Fibroblast of upper back skin (primary cell): ENCODE measurements around the gene HEXIM2.
A peak's percentile ranks its signal among the peaks of the same experiment; 100 is the strongest.

Experiments
- DNase-seq: peaks from one replicate; pipeline ENCODE4 v3.0.0-alpha.2; 2013

HEXIM2 gene

GRCh38 chr17:45128331-45128730 lies 33.3 kb upstream of the HEXIM2 start:
- no peak for DNase-seq

- DNase-seq = no peak
Observed at GRCh38 chr17:45128989-45129388, 32.7 kb upstream of the HEXIM2 start.

GRCh38 chr17:45129426-45129939 lies 32.2 kb upstream of the HEXIM2 start:
- peak; percentile 42 for DNase-seq

GRCh38 chr17:45129940-45130680 lies 31.6 kb upstream of the HEXIM2 start:
- no peak for DNase-seq

- DNase-seq = no peak
Observed at GRCh38 chr17:45130681-45131615, 30.7 kb upstream of the HEXIM2 start.

GRCh38 chr17:45131616-45132319 lies 29.9 kb upstream of the HEXIM2 start:
- DNase-seq = peak; percentile 21

GRCh38 chr17:45132320-45132571 lies 29.4 kb upstream of the HEXIM2 start, which contains the start of gene PLCD3:
Gene PLCD3 (minus strand): TSS chr17:45132515. CDS start chr17:45132410, 105 bp downstream.
- no peak for DNase-seq

- DNase-seq = peak; percentile 69
Observed at GRCh38 chr17:45132572-45133463, 28.9 kb upstream of the HEXIM2 start.

GRCh38 chr17:45135192-45135977 lies 26.3 kb upstream of the HEXIM2 start, which contains the start of gene ACBD4:
Gene ACBD4 (plus strand): TSS chr17:45135687. CDS start chr17:45136145, 458 bp downstream.
- DNase-seq = peak; percentile 97

- no peak for DNase-seq
Observed at GRCh38 chr17:45135978-45136791, 25.5 kb upstream of the HEXIM2 start.

- no peak for DNase-seq
Observed at GRCh38 chr17:45136846-45137560, 24.7 kb upstream of the HEXIM2 start.

- DNase-seq = no peak
Observed at GRCh38 chr17:45137561-45138305, 23.9 kb upstream of the HEXIM2 start.

GRCh38 chr17:45138911-45139532 lies 22.7 kb upstream of the HEXIM2 start:
- no peak for DNase-seq

- DNase-seq = no peak
Observed at GRCh38 chr17:45139533-45139920, 22.1 kb upstream of the HEXIM2 start.

- DNase-seq = no peak
Observed at GRCh38 chr17:45143094-45143670, 18.5 kb upstream of the HEXIM2 start.

GRCh38 chr17:45143767-45144198 lies 17.9 kb upstream of the HEXIM2 start:
- DNase-seq = peak; percentile 89

- no peak for DNase-seq
Observed at GRCh38 chr17:45144199-45145034, 17.3 kb upstream of the HEXIM2 start.
